HEK293 (cell line): ENCODE data around the gene MTMR12.

Experiments
- CTCF ChIA-PET: fragments of 350-600 bp; formaldehyde crosslinking; extraction: SDS; loops from one replicate; lab custom pipeline; 2021; ENCODE audit warnings: antibody characterized with exemption; lab: Yijun Ruan, JAX
- POLR2A ChIA-PET: fragments of 300-600 bp; formaldehyde crosslinking; extraction: SDS; loops from one replicate; lab custom pipeline; 2020; ENCODE audit warnings: antibody characterized with exemption, inconsistent platforms; lab: Yijun Ruan, JAX
- H3K27ac ChIP-seq: fragments of 200-500 bp; sonication (Bioruptor generic); 2 replicates; pipeline ENCODE4 v1.5.1; 2014; ENCODE audit warnings: low read depth, low read length, control low read depth, inconsistent platforms; ENCODE audit errors: extremely low read depth
- H3K36me3 ChIP-seq, 2 experiments: fragments of 200-500 bp in 1 of 2; sonication (Bioruptor generic) in 1 of 2; 1 replicate in 1 of 2; 2 replicates in 1 of 2; pipeline ENCODE4 v1.5.1; 2014 to 2017; ENCODE audit warnings: inconsistent platforms in 2 of 2, low read length in 2 of 2; ENCODE audit not compliant: control insufficient read depth in 2 of 2, insufficient read depth in 1 of 2
- H3K4me1 ChIP-seq: fragments of 200-500 bp; sonication (Bioruptor generic); 2 replicates; pipeline ENCODE4 v1.5.1; 2014; ENCODE audit warnings: mild to moderate bottlenecking, low read length, inconsistent platforms; ENCODE audit not compliant: control insufficient read depth, insufficient read depth
- H3K4me3 ChIP-seq: 2 replicates; pipeline ENCODE4 v1.5.1; 2011; ENCODE audit warnings: low read depth, mild to moderate bottlenecking, control low read depth, low read length, moderate library complexity
- H3K9me3 ChIP-seq: fragments of 200-500 bp; sonication (Bioruptor generic); 2 replicates; pipeline ENCODE4 v1.5.1; 2014; ENCODE audit warnings: low read depth, low read length, inconsistent platforms; ENCODE audit not compliant: control insufficient read depth, insufficient read depth
- AEBP2 ChIP-seq: fragments of 450-650 bp; formaldehyde crosslinking; IDR thresholded peaks from 2 replicates; pipeline ENCODE4 v1.5.1; 2016; ENCODE audit warnings: missing biosample characterization, missing genetic modification characterization, borderline replicate concordance
- BCL11A ChIP-seq: fragments of 450-650 bp; formaldehyde crosslinking; IDR thresholded peaks from 2 replicates; pipeline ENCODE4 v1.5.1; 2016; ENCODE audit warnings: low read depth, missing biosample characterization, missing genetic modification characterization
- BCL11B ChIP-seq: fragments of 450-650 bp; formaldehyde crosslinking; IDR thresholded peaks from 2 replicates; pipeline ENCODE4 v1.5.1; 2016; ENCODE audit warnings: low read depth, missing biosample characterization, missing genetic modification characterization
- IKZF3 ChIP-seq: fragments of 450-650 bp; IDR thresholded peaks from 2 replicates; pipeline ENCODE4 v1.5.0; 2018; ENCODE audit warnings: missing biosample characterization, mild to moderate bottlenecking, missing genetic modification characterization, moderate library complexity
- KLF1 ChIP-seq: fragments of 450-650 bp; formaldehyde crosslinking; IDR thresholded peaks from 2 replicates; pipeline ENCODE4 v1.5.1; 2016; ENCODE audit warnings: missing biosample characterization, missing genetic modification characterization
- MYNN ChIP-seq: fragments of 450-650 bp; formaldehyde crosslinking; IDR thresholded peaks from 2 replicates; pipeline ENCODE4 v1.5.1; 2016; ENCODE audit warnings: missing biosample characterization, missing genetic modification characterization, borderline replicate concordance
- TRIM28 ChIP-seq: IDR thresholded peaks from 2 replicates; pipeline ENCODE4 v1.6.1; 2011; ENCODE audit warnings: low read length, control low read depth, borderline replicate concordance
- ZBTB17 ChIP-seq: fragments of 450-650 bp; formaldehyde crosslinking; IDR thresholded peaks from 2 replicates; pipeline ENCODE4 v1.5.1; 2016; ENCODE audit warnings: missing biosample characterization, missing genetic modification characterization
- ZBTB20 ChIP-seq: fragments of 450-650 bp; formaldehyde crosslinking; IDR thresholded peaks from 2 replicates; pipeline ENCODE4 v1.5.1; 2016; ENCODE audit warnings: missing biosample characterization, missing genetic modification characterization
- ZBTB21 ChIP-seq: fragments of 450-650 bp; formaldehyde crosslinking; IDR thresholded peaks from 2 replicates; pipeline ENCODE4 v1.5.1; 2017; ENCODE audit warnings: missing biosample characterization, missing genetic modification characterization
- ZFP37 ChIP-seq: fragments of 450-650 bp; formaldehyde crosslinking; IDR thresholded peaks from 2 replicates; pipeline ENCODE4 v1.5.1; 2016; ENCODE audit warnings: missing biosample characterization, missing genetic modification characterization
- ZIC2 ChIP-seq: fragments of 450-650 bp; formaldehyde crosslinking; IDR thresholded peaks from 2 replicates; pipeline ENCODE4 v1.5.1; 2016; ENCODE audit warnings: missing biosample characterization, missing genetic modification characterization
- ZNF140 ChIP-seq: fragments of 450-650 bp; formaldehyde crosslinking; IDR thresholded peaks from 2 replicates; pipeline ENCODE4 v1.5.1; 2016; ENCODE audit warnings: missing biosample characterization, missing genetic modification characterization
- ZNF16 ChIP-seq: fragments of 450-650 bp; formaldehyde crosslinking; IDR thresholded peaks from 2 replicates; pipeline ENCODE4 v1.5.1; 2016; ENCODE audit warnings: low read depth, missing biosample characterization, missing genetic modification characterization
- ZNF2 ChIP-seq: fragments of 450-650 bp; formaldehyde crosslinking; IDR thresholded peaks from 2 replicates; pipeline ENCODE4 v1.5.1; 2016; ENCODE audit warnings: missing biosample characterization, missing genetic modification characterization
- ZNF239 ChIP-seq: fragments of 450-650 bp; formaldehyde crosslinking; IDR thresholded peaks from 2 replicates; pipeline ENCODE4 v1.5.1; 2016; ENCODE audit warnings: missing biosample characterization, missing genetic modification characterization
- ZNF24 ChIP-seq: fragments of 450-650 bp; formaldehyde crosslinking; IDR thresholded peaks from 2 replicates; pipeline ENCODE4 v1.5.1; 2016; ENCODE audit warnings: missing biosample characterization, missing genetic modification characterization
- ZNF341 ChIP-seq: fragments of 450-650 bp; formaldehyde crosslinking; IDR thresholded peaks from 2 replicates; pipeline ENCODE4; 2016; ENCODE audit warnings: low read depth, missing biosample characterization, missing genetic modification characterization
- ZNF37A ChIP-seq: fragments of 450-650 bp; IDR thresholded peaks from 2 replicates; pipeline ENCODE4 v1.5.1; 2018; ENCODE audit warnings: missing biosample characterization, missing genetic modification characterization
- ZNF391 ChIP-seq: fragments of 450-650 bp; formaldehyde crosslinking; IDR thresholded peaks from 2 replicates; pipeline ENCODE4 v1.5.1; 2016; ENCODE audit warnings: low read depth, missing biosample characterization, missing genetic modification characterization, borderline replicate concordance
- ZNF404 ChIP-seq: fragments of 450-650 bp; formaldehyde crosslinking; IDR thresholded peaks from 2 replicates; pipeline ENCODE4 v1.5.1; 2017; ENCODE audit warnings: missing biosample characterization, missing genetic modification characterization
- ZNF426 ChIP-seq: fragments of 450-650 bp; formaldehyde crosslinking; IDR thresholded peaks from 2 replicates; pipeline ENCODE4 v1.5.1; 2017; ENCODE audit warnings: missing biosample characterization, missing genetic modification characterization, mild to moderate bottlenecking, inconsistent platforms, moderate library complexity
- ZNF473 ChIP-seq: fragments of 450-650 bp; formaldehyde crosslinking; IDR thresholded peaks from 2 replicates; pipeline ENCODE4 v1.5.1; 2017; ENCODE audit warnings: missing biosample characterization, missing genetic modification characterization
- ZNF544 ChIP-seq: fragments of 450-650 bp; formaldehyde crosslinking; IDR thresholded peaks from 2 replicates; pipeline ENCODE4 v1.5.0; 2017; ENCODE audit warnings: missing biosample characterization, missing genetic modification characterization
- ZNF560 ChIP-seq: fragments of 450-650 bp; formaldehyde crosslinking; IDR thresholded peaks from 2 replicates; pipeline ENCODE4 v1.5.1; 2017; ENCODE audit warnings: missing biosample characterization, missing genetic modification characterization, borderline replicate concordance
- ZNF621 ChIP-seq: fragments of 450-650 bp; formaldehyde crosslinking; IDR thresholded peaks from 2 replicates; pipeline ENCODE4 v1.5.1; 2017; ENCODE audit warnings: missing biosample characterization, missing genetic modification characterization
- ZNF629 ChIP-seq: fragments of 450-650 bp; formaldehyde crosslinking; IDR thresholded peaks from 2 replicates; pipeline ENCODE4 v1.5.1; 2017; ENCODE audit warnings: missing biosample characterization, missing genetic modification characterization
- ZNF670 ChIP-seq: fragments of 450-650 bp; formaldehyde crosslinking; IDR thresholded peaks from 2 replicates; pipeline ENCODE4 v1.5.1; 2016; ENCODE audit warnings: missing biosample characterization, missing genetic modification characterization, low read depth
- TF ChIP-seq, protein P1 (sequence below): fragments of 450-650 bp; formaldehyde crosslinking; IDR thresholded peaks from 2 replicates; pipeline ENCODE4 v1.5.1; 2016; ENCODE audit warnings: missing biosample characterization, missing genetic modification characterization
- TF ChIP-seq, protein P2 (sequence below): fragments of 450-650 bp; formaldehyde crosslinking; IDR thresholded peaks from 2 replicates; pipeline ENCODE4 v1.5.1; 2016; ENCODE audit warnings: missing biosample characterization, missing genetic modification characterization, low read depth

Gene MTMR12

DNA sequence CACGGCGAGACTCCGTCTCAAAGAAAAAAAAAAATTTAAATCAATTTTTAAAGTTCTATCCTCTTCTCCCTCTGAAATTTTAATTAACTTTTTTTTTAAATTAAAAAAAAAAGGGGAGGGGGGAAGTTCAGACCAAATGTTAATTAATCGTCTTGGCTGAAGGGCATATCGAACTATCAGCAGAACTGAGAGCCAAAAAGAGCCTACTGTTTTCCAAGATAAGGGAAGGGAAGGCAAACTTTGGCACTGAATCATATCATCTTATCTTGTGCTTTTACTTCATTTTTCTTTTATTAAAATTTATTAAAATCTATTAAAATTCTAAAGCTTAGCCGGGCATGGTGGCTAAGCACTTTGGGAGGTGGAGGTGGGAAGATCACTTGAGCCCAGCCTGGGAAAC is 45.9 kb upstream of the MTMR12 start (continued):
- no peak for TF ChIP-seq MYNN
- no peak for TF ChIP-seq ZNF24 (tag by site-specific recombination)

- POLR2A ChIA-PET, result no interaction called here
- no peak overlapping the region for H3K27ac ChIP-seq
- H3K4me3 ChIP-seq, result no peak overlapping the region
- TF ChIP-seq ZBTB17 (tag by site-specific recombination) (no peak), IKZF3 (tag by site-specific recombination) (no peak)
- TF ChIP-seq, all 188 proteins: peak for 0
- H3K4me1 ChIP-seq, result peaks cover 4% of the 10 kb centered on the region; the same call in 1 of the 2 replicates
- no peaks in the 10 kb centered on the region for H3K9me3 ChIP-seq
- CTCF ChIA-PET, result no interaction called here
- H3K36me3 ChIP-seq, result peaks cover 68 to 70% of the 10 kb centered on the region in 2 experiments
Observed at GRCh38 chr5:32357658-32358057, 44.9 kb upstream of the MTMR12 start.

- peaks cover 4% of the 10 kb centered on the region; the same call in 1 of the 2 replicates for H3K4me1 ChIP-seq
- H3K36me3 ChIP-seq, result peaks cover 51 to 53% of the 10 kb centered on the region in 2 experiments
- H3K27ac ChIP-seq, result no peak overlapping the region
- ChIA-PET CTCF (interaction anchor here (1.1 kb wide), 1 partner anchor 27 kb away, joined by 3 read pairs; no protein-coding TSS in a partner anchor), POLR2A (no interaction called here)
- no peaks in the 10 kb centered on the region for H3K9me3 ChIP-seq
- H3K4me3 ChIP-seq, result no peak overlapping the region
- TF ChIP-seq ZNF391 (tag by site-specific recombination) (no peak), ZNF239 (tag by site-specific recombination) (no peak), ZNF544 (tag by site-specific recombination) (no peak), ZNF140 (tag by site-specific recombination) (no peak), ZNF473 (no peak), AEBP2 (tag by site-specific recombination) (no peak), ZNF560 (no peak), ZBTB17 (tag by site-specific recombination) (no peak), ZNF37A (tag by site-specific recombination) (no peak), ZBTB20 (tag by site-specific recombination) (no peak), ZNF341 (tag by site-specific recombination) (no peak), ZNF621 (tag by site-specific recombination) (no peak), KLF1 (no peak)
- TF ChIP-seq, protein P1, sequence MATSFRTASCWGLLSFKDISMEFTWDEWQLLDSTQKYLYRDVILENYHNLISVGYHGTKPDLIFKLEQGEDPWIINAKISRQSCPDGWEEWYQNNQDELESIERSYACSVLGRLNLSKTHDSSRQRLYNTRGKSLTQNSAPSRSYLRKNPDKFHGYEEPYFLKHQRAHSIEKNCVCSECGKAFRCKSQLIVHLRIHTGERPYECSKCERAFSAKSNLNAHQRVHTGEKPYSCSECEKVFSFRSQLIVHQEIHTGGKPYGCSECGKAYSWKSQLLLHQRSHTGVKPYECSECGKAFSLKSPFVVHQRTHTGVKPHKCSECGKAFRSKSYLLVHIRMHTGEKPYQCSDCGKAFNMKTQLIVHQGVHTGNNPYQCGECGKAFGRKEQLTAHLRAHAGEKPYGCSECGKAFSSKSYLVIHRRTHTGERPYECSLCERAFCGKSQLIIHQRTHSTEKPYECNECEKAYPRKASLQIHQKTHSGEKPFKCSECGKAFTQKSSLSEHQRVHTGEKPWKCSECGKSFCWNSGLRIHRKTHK (tag by site-specific recombination), result no peak
Observed at GRCh38 chr5:32355686-32356085, 42.9 kb upstream of the MTMR12 start.

DNA sequence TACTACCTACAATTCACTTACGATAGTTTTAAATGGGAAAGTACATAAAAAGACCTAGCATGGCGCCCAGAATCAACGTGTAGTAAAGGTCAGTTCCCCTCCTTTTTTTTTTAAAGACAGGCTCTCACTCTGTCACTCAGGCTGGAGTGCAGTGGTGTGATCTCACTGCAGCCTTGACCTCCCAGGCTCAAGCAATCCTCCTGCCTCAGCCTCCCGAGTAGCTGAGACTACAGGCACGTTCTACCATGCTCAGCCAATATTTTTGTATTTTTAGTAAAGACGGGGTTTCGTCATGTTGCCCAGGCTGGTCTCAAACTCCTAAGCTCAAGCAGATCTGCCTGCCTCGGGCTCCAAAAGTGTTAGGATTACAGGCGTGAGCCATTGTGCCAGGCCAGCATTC is 40.7 kb upstream of the MTMR12 start:
- H3K27ac ChIP-seq, result no peak overlapping the region
- CTCF ChIA-PET, result no interaction called here
- POLR2A ChIA-PET, result no interaction called here
- peaks cover 4% of the 10 kb centered on the region; the same call in 1 of the 2 replicates for H3K4me1 ChIP-seq
- H3K4me3 ChIP-seq, result no peak overlapping the region
- no peaks in the 10 kb centered on the region for H3K9me3 ChIP-seq
- peaks cover 34% of the 10 kb centered on the region in 2 experiments for H3K36me3 ChIP-seq
- TF ChIP-seq ZNF629 (tag by site-specific recombination) (no peak), TRIM28 (no peak), ZBTB21 (no peak), ZNF16 (tag by site-specific recombination) (no peak), ZNF426 (tag by site-specific recombination) (no peak), BCL11B (no peak), ZFP37 (tag by site-specific recombination) (no peak), ZIC2 (tag by site-specific recombination) (no peak), ZNF239 (tag by site-specific recombination) (no peak), ZNF404 (tag by site-specific recombination) (no peak), ZBTB20 (tag by site-specific recombination) (no peak), ZNF670 (tag by site-specific recombination) (no peak), BCL11A (tag by site-specific recombination) (no peak), ZNF2 (no peak)
- TF ChIP-seq, protein P2, sequence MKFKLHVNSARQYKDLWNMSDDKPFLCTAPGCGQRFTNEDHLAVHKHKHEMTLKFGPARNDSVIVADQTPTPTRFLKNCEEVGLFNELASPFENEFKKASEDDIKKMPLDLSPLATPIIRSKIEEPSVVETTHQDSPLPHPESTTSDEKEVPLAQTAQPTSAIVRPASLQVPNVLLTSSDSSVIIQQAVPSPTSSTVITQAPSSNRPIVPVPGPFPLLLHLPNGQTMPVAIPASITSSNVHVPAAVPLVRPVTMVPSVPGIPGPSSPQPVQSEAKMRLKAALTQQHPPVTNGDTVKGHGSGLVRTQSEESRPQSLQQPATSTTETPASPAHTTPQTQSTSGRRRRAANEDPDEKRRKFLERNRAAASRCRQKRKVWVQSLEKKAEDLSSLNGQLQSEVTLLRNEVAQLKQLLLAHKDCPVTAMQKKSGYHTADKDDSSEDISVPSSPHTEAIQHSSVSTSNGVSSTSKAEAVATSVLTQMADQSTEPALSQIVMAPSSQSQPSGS (tag by site-specific recombination), result no peak
